HepG2 (cell line): ENCODE results near the gene SLC2A14.

Source experiments
- CCAR2 ChIP-seq: fragments of 200-400 bp; formaldehyde crosslinking; optimal IDR thresholded peaks from 2 replicates; pipeline ENCODE3; 2018; ENCODE audit warnings: low read depth, mild to moderate bottlenecking, low read length, moderate library complexity
- HNRNPL ChIP-seq: fragments of 200-400 bp; formaldehyde crosslinking; IDR thresholded peaks from 2 replicates; pipeline ENCODE4 v1.6.1; 2017; ENCODE audit warnings: mild to moderate bottlenecking, low read depth, low read length
- POLR2A ChIP-seq, 2 experiments: IDR thresholded peaks; 2 replicates each; pipeline ENCODE4 v1.6.1; 2011; ENCODE audit warnings: low read depth in 2 of 2, low read length in 2 of 2, mild to moderate bottlenecking in 1 of 2, moderate library complexity in 1 of 2; ENCODE audit not compliant: insufficient read depth in 1 of 2
- RAD21 ChIP-seq: fragments of 450-650 bp; formaldehyde crosslinking; IDR thresholded peaks from 2 replicates; pipeline ENCODE4 v1.5.0; 2020; ENCODE audit warnings: mild to moderate bottlenecking
- SETDB1 ChIP-seq: sonication (generic); formaldehyde crosslinking; IDR thresholded peaks from 2 replicates; pipeline ENCODE4 v1.5.1; 2020; ENCODE audit warnings: missing genetic modification reagents, mild to moderate bottlenecking, borderline replicate concordance
- SNAPC4 ChIP-seq: sonication (generic); formaldehyde crosslinking; IDR thresholded peaks from 2 replicates; pipeline ENCODE4 v1.4.0; 2020; ENCODE audit warnings: mild to moderate bottlenecking, missing genetic modification reagents
- ZSCAN30 ChIP-seq: sonication (generic); formaldehyde crosslinking; IDR thresholded peaks from 2 replicates; pipeline ENCODE4 v1.5.0; 2020; ENCODE audit warnings: mild to moderate bottlenecking, missing genetic modification reagents
- TF ChIP-seq, protein P1 (sequence below): sonication (generic); formaldehyde crosslinking; IDR thresholded peaks from 2 replicates; pipeline ENCODE4 v1.5.0; 2020; ENCODE audit warnings: mild to moderate bottlenecking, missing genetic modification reagents, moderate library complexity
- TF ChIP-seq, protein P2 (sequence below): sonication (generic); formaldehyde crosslinking; IDR thresholded peaks from 2 replicates; pipeline ENCODE4 v1.8.1; 2023; ENCODE audit warnings: mild to moderate bottlenecking, inconsistent platforms, moderate library complexity, missing genetic modification reagents, borderline replicate concordance

- TF ChIP-seq RAD21 (CRISPR knock-in tag) (no peak), ZSCAN30 (CRISPR knock-in tag) (no peak), SETDB1 (CRISPR knock-in tag) (no peak), SNAPC4 (CRISPR knock-in tag) (no peak), HNRNPL (no peak), POLR2A (IDR thresholded peaks at IDR 0.05; ENCODE audit: insufficient read depth in 1 of 2, low read depth in 2 of 2, low read length in 2 of 2) (no peak), CCAR2 (no peak)
- TF ChIP-seq, protein P1, sequence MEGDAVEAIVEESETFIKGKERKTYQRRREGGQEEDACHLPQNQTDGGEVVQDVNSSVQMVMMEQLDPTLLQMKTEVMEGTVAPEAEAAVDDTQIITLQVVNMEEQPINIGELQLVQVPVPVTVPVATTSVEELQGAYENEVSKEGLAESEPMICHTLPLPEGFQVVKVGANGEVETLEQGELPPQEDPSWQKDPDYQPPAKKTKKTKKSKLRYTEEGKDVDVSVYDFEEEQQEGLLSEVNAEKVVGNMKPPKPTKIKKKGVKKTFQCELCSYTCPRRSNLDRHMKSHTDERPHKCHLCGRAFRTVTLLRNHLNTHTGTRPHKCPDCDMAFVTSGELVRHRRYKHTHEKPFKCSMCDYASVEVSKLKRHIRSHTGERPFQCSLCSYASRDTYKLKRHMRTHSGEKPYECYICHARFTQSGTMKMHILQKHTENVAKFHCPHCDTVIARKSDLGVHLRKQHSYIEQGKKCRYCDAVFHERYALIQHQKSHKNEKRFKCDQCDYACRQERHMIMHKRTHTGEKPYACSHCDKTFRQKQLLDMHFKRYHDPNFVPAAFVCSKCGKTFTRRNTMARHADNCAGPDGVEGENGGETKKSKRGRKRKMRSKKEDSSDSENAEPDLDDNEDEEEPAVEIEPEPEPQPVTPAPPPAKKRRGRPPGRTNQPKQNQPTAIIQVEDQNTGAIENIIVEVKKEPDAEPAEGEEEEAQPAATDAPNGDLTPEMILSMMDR (CRISPR knock-in tag): no peak
- TF ChIP-seq, protein P2, sequence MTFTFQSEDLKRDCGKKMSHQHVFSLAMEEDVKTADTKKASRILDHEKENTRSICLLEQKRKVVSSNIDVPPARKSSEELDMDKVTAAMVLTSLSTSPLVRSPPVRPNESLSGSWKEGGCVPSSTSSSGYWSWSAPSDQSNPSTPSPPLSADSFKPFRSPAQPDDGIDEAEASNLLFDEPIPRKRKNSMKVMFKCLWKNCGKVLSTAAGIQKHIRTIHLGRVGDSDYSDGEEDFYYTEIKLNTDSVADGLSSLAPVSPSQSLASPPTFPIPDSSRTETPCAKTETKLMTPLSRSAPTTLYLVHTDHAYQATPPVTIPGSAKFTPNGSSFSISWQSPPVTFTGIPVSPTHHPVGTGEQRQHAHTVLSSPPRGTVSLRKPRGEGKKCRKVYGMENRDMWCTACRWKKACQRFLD: no peak
Measured at GRCh38 chr12:7869137-7869536, 3.6 kb downstream of the SLC2A14 start.
